A673 (cell line): ENCODE data around the gene SLC39A5.

Experiments used
- EZH2 ChIP-seq: fragments of 200-600 bp; sonication (generic); IDR thresholded peaks from 2 replicates; pipeline ENCODE4 v1.6.1; 2017; ENCODE audit warnings: borderline replicate concordance, low read depth, mild to moderate bottlenecking, mixed read lengths, antibody characterized with exemption, low read length; ENCODE audit not compliant: poor library complexity, severe bottlenecking
- TF ChIP-seq, protein P1 (sequence below): fragments of 300-800, 200-600 bp; sonication (generic); conservative IDR thresholded peaks from 2 replicates; pipeline ENCODE4 v1.5.1; 2017; ENCODE audit warnings: low read depth, mild to moderate bottlenecking, antibody characterized with exemption, low read length, moderate library complexity, mixed read lengths

DNA sequence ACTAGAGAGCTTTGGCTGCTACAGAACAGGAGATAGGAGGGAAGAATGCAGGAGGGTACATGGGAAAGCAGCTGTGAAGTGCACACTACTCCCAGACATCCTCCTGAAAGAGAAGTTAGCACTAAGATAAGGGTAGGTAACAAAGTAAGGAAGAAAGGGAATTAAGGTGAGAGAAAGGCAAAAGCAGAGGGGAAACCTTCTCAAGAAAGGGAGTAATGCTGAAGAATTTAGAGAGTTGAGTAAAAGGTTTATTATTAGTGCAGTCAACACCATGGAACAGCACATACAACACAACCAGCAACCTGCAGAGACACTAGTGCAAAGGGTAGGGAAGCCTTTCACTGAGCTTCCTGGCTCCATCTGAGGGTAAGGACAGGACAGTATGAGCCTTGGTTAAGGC, 25.6 kb upstream of the SLC39A5 start:
- TF ChIP-seq EZH2, result no peak
- TF ChIP-seq, protein P1, sequence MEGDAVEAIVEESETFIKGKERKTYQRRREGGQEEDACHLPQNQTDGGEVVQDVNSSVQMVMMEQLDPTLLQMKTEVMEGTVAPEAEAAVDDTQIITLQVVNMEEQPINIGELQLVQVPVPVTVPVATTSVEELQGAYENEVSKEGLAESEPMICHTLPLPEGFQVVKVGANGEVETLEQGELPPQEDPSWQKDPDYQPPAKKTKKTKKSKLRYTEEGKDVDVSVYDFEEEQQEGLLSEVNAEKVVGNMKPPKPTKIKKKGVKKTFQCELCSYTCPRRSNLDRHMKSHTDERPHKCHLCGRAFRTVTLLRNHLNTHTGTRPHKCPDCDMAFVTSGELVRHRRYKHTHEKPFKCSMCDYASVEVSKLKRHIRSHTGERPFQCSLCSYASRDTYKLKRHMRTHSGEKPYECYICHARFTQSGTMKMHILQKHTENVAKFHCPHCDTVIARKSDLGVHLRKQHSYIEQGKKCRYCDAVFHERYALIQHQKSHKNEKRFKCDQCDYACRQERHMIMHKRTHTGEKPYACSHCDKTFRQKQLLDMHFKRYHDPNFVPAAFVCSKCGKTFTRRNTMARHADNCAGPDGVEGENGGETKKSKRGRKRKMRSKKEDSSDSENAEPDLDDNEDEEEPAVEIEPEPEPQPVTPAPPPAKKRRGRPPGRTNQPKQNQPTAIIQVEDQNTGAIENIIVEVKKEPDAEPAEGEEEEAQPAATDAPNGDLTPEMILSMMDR, result no peak
